ENCODE data around the gene CFAP251. TPM values are rescaled to one million over a fixed set of nuclear protein-coding genes. Genes with fewer than 3 reads are reported as not detected.

Gene CFAP251
- polyA plus RNA-seq = 3.4 and 7.0 TPM in 2 replicates

DNA sequence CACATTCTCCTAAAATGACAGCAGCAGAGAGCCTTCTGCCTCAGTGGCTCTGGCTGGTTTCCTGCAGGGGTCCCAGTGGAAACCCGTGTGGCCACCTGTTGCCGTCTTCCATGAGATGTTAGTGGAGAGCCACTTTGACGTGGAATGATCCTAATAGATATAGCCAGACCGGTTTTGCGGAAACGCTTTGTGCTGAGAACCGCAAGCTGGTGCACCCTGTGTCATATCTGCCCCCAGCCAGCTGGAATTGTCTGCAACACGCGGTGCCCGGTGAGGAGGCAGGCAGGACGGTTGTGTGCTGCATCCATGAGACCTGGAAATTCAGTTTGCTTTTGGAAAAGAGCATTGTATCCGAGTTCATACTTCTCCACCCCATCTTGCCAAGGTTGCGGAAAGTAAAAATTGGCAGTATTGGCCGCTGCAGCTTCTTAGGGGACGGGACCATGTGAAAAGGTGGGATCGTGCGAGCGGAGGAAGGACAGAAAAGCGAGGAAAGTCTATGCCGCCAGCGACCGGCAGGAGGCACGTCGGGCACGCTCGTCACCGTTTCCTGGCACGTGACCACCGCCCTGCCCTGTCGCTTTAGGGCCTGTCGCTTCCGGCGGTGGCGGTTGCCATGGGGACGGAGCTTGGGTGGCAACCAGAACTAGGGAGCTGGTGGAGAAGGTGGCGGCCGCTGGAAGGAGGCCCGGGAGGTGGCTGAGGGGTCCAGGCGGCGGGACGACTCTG is at the start of gene CFAP251:
Gene CFAP251, plus strand, starts transcription at position 643 of the 729 bp plus-strand sequence. CDS start 2,714 bp downstream, outside the sequence.

DNA sequence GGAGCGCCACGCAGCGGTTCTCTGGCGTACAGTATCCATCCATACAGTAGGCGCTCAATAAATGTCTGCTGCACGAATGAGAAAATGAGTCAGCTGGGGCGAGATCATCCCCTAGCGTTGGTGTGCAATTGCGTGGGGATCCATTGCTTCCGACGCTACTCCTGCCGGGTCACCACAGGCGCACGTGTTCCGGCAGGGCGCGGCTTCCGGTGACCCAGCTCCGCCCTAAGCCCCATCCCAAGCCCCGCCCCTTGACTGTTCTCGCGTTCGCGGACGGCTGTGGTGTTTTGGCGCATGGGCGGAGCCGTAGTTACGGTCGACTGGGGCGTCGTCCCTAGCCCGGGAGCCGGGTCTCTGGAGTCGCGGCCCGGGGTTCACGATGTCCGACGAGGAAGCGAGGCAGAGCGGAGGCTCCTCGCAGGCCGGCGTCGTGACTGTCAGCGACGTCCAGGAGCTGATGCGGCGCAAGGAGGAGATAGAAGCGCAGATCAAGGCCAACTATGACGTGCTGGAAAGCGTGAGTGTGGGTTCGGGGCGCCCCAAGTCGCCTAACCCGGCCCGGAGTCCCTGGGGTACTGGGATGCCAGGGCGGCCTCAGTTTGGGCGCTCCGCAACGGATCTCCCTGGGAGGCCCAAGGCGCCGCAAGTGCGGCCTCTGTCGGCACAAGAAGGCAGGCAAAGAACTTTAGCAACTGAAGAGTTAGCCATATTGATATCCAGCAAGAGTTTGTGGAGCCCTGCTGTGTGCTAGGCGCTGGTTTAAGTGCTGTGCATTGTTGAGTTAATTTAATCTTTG is 29.7 kb upstream of the CFAP251 start, which contains the start of gene PSMD9:
Gene PSMD9, plus strand, starts transcription at position 313 of the 796 bp plus-strand sequence. Its CDS starts 67 bp downstream, at position 380.

DNA sequence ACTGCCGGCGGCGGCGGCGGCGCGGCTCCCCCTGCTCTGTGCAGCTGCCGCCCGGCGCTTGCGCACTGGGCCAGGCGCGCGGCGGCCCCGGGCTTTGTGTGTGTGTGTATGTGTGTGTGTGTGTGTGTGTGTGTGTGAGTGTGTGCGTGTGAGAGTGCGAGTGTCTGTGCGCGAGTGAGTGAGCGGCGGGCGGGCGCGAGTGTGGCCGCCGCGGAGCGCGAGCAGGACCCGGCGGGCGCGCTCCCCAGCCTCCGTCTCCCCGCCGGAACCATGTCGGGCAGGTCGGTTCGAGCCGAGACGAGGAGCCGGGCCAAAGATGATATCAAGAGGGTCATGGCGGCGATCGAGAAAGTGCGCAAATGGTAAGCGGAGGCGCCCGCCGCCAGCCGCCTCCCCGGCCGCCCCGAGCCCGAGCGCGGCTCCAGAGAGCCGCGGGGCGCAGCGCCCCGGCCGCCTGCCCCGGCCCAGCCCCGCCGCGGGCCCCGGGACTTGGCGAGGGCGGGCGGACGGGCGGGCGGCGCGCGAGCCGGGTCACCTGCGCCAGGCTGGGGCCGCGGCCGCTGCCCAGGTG is 103.5 kb downstream of the CFAP251 start, which contains the start of gene BCL7A:
Gene BCL7A, plus strand, starts transcription at position 63 of the 571 bp plus-strand sequence. Its CDS starts 208 bp downstream, at position 271.

Other genes with a start within 250 kb of the CFAP251 start
- 0.27 and 1.4 TPM in 2 replicates for gene MORN3, start 248.9 kb upstream of the CFAP251 start, polyA plus RNA-seq
- 8.1 and 8.3 TPM in 2 replicates for gene TMEM120B, start 205.8 kb upstream of the CFAP251 start, polyA plus RNA-seq
- 1.5 and 3.1 TPM in 2 replicates for gene RHOF, start 124.9 kb upstream of the CFAP251 start, polyA plus RNA-seq
- gene SETD1B, start 114.6 kb upstream of the CFAP251 start, polyA plus RNA-seq = 1.1 and 1.2 TPM in 2 replicates
- not detected in 2 replicates for gene HPD, start 59.7 kb upstream of the CFAP251 start, polyA plus RNA-seq
- gene PSMD9, start 29.8 kb upstream of the CFAP251 start, polyA plus RNA-seq = 20.5 and 35.4 TPM in 2 replicates
- 4.0 and 6.4 TPM in 2 replicates for gene BCL7A, start 103.3 kb downstream of the CFAP251 start, polyA plus RNA-seq
- 2.3 and 2.9 TPM in 2 replicates for gene MLXIP, start 160.2 kb downstream of the CFAP251 start, polyA plus RNA-seq

Data from Purkinje cell (primary cell).